Measurements from ENCODE around the gene KCNQ1.

KCNQ1 gene

GRCh38 chr11:2527621-2528291 is 82.9 kb downstream of the KCNQ1 start:
- no peak for DNase-seq

GRCh38 chr11:2528301-2529050 is 83.7 kb downstream of the KCNQ1 start:
- DNase-seq = no peak

GRCh38 chr11:2529173-2529572 is 84.4 kb downstream of the KCNQ1 start:
- DNase-seq = no peak

GRCh38 chr11:2529636-2530035 is 84.8 kb downstream of the KCNQ1 start:
- DNase-seq = no peak

DNA sequence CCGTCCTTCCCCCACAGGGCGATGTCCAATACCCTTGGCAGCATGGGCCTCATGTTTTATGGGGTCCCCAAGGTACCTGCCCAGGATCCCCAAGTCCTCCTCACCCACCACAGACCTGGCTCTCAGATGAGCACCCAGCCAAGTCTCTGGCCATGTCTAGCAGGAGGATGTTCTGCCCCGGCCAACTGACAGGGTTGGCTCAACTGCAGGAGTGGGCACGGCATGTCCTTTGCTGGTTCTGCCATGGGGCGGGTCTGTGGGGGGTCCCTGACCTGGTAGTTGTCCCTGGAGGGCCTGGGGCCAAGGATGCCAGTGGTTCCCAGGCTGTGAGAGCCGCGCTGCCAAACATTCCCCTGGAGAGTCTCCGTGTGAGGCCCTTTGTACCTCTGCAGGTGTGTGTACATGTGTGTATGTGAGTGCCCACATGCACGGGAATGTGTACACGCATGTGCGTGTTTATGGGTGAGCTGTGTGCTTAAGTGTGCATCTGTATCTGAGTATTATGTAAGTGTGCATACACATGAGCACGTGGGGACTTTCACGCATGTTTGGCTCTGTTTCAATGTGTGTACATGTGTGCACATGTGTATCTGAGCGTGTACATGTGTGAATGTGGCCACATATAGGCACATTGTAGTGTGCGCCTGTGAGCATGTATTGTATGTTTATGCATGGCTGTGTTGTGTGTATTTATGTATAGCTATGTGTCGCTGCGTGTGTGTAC is 85.5 kb downstream of the KCNQ1 start:
- DNase-seq = no peak

DNA sequence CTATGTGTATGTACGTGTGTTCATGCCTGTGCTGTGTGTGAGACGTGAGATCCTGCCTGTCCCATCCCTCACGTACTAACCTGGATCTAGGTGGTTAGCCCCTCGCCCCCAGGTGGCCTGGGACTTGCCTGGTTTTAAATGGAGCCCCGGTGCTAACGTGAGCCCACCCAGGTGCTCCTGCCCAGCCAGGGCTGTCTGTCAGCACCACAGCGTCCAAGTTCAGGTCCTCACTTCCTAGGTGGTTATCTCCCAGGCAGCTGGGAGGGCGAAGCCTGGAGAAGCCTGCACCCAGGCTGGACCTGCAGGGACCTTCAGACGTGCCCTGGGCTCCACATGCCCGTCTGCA is 86.0 kb downstream of the KCNQ1 start:
- DNase-seq = no peak

GRCh38 chr11:2531277-2531986 is 86.6 kb downstream of the KCNQ1 start:
- DNase-seq = peak; percentile 52

GRCh38 chr11:2531987-2532703 is 87.3 kb downstream of the KCNQ1 start:
- no peak for DNase-seq

- peak; percentile 86 for DNase-seq
Measured at GRCh38 chr11:2532704-2533586, 88.1 kb downstream of the KCNQ1 start.

GRCh38 chr11:2533587-2534133 is 88.9 kb downstream of the KCNQ1 start:
- DNase-seq = peak; percentile 95

DNA sequence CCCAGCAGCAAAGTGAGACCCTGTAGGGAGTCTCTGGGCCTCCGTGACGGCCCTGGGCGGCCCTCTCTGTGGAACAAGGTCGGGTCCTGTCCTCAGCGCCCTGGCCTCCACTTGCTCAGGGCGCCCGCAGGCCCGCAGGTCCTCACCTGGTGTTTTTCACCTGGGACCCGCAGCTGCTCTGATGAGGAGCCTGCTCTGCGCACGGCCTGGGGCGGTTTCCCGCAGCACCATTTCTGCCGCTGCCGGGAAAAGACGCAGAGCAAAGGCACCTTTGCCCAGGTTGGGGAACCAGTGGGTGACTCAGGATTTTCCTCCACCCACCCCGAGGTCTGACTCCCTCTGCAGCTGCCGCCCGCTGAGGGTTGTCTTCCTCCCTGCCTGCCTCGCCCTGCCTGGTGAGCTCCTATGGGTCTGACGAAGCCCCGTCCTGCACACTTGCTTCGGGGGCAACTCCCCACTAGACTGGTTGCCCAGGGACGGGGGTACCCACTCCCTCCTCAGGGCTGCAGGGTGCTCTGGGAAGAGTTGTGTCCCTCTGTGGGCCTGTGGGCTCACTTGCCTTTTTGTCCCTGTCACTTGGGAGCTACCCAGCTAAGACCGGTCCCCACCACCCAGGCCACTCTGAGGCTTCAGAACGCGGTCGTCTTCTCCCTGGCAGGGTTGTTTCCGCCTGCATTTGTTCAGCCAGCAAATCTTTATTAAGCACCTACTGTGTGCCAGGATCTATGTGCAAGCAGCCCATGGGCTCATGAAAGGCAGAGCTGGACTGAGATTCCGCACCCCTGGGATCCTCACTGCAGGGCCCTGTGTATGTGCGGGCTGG is 89.5 kb downstream of the KCNQ1 start:
- peak; percentile 11 for DNase-seq

- DNase-seq = no peak
Measured at GRCh38 chr11:2534957-2535672, 90.3 kb downstream of the KCNQ1 start.

- DNase-seq = no peak
Measured at GRCh38 chr11:2535673-2536439, 91.0 kb downstream of the KCNQ1 start.

- no peak for DNase-seq
Measured at GRCh38 chr11:2536440-2536989, 91.7 kb downstream of the KCNQ1 start.

GRCh38 chr11:2537010-2537705 is 92.3 kb downstream of the KCNQ1 start:
- DNase-seq = no peak

DNA sequence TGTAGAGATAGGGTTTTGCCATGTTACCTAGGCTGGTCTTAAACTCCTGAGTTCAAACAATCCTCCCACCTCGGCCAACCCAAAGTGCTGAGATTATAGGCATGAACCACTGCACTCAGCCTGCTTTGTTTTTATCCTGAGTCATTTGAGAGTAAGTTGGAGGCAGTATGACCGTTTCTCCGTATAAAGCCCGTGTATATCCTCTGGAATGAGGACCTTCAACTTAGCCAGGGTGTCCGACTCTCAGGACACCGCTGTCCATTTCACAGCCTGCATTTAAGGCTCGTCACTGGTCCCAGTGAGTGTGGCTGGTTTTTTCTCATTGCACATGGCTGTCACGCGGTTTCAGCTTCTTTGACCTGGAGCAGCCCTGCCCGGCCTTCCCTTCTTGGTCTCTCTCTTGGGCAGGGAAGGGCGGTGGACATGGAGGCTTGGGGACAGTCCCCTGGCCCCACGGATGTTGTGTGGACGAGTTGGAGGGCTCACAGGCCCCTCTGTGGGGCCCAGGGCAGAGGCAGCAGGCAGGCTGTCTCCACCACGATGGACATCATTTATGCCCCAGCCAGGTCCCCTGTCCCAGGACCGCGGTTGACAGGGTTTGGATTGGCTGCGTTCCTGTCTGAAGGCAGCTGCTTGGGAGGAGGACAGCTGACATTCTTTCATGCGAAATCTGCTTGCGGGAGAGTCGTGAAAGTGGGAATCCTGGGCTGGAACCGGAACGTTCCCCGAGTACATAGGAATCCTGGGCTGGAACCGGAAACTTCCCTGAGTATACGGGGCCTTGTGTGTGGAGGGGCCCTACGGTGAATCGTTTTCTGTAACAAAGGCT is 93.3 kb downstream of the KCNQ1 start:
- DNase-seq = no peak

GRCh38 chr11:2538951-2539350 is 94.1 kb downstream of the KCNQ1 start:
- DNase-seq = no peak
